NCI-H2171 (cell line): ENCODE results near the gene ZFC3H1.
A peak's percentile ranks its signal among the peaks of the same experiment; 100 is the strongest.

Experiments used
- DNase-seq: peaks from one replicate; lab custom pipeline; 2025; lab: John Stamatoyannopoulos, UW

The ZFC3H1 gene

DNA sequence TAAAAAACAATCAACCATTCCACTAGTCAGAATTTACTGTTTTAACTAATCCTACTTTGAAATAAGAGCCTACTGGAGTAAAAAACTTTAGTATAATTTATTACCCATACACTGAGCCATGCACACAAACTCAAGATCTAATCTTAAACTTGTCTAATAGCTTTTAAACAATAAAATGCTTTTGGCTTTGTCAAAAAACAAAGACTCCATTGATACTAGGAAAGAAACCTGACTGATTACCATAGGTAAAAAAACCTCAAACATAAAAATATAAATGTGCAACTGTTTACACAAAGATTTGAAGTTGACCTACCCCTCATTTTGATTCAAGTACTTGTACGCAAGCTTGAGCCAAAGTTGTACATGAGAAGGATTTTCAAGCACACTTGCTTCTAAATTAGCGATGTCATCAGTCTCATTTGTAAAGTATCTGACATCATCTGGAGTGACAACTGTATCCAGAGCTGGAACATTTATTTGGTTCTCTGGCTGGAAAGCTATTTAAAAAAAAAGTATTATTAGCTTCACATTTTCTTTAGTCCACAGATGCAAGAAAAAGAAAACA, 36.1 kb downstream of the ZFC3H1 start:
- DNase-seq = no peak

- no peak for DNase-seq
Observed at GRCh38 chr12:71626768-71627167, 36.9 kb downstream of the ZFC3H1 start.

GRCh38 chr12:71626098-71626497, 37.5 kb downstream of the ZFC3H1 start:
- DNase-seq = no peak

GRCh38 chr12:71625476-71625875, 38.2 kb downstream of the ZFC3H1 start:
- DNase-seq = no peak

DNA sequence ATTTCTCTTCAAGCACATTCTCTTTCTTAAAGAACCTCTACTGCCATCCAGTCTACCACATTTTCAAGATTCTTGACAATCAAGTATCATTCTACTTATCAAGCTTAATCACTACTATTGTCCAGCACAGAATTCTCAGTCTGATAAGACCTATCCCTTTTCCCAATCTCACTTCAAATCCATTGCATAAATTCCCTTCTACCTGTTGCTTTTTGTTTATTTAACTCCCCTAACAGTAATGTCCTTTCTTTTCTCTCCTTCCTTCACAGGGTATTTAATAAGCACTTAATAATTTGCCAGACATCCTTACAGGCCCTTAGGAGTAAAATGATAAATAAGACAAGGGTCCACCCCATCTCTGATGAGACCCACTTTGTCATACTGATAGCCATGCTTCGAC, 41.7 kb downstream of the ZFC3H1 start:
- no peak for DNase-seq

- no peak for DNase-seq
Observed at GRCh38 chr12:71610031-71610795, 53.4 kb downstream of the ZFC3H1 start.

- no peak for DNase-seq
Observed at GRCh38 chr12:71607494-71608330, 55.9 kb downstream of the ZFC3H1 start.

DNA sequence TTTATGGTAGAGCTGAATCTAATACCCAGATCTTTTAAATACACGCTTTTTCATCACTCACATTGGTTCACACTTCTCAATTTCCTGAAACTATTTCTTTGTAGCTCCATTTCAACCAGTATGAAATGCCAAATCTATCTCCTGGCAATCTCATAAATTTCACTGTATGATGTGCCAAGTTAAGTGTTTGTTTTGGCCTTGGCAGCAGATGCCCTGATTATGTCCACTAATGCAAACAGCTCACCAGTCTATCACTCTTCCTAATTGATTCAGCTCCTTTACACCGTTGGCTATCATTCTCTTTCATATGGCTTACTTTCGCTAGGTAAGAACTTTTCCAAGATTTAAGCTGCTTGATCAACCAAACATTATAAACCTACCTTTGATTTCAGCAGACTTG, 58.6 kb downstream of the ZFC3H1 start:
- DNase-seq = no peak

DNA sequence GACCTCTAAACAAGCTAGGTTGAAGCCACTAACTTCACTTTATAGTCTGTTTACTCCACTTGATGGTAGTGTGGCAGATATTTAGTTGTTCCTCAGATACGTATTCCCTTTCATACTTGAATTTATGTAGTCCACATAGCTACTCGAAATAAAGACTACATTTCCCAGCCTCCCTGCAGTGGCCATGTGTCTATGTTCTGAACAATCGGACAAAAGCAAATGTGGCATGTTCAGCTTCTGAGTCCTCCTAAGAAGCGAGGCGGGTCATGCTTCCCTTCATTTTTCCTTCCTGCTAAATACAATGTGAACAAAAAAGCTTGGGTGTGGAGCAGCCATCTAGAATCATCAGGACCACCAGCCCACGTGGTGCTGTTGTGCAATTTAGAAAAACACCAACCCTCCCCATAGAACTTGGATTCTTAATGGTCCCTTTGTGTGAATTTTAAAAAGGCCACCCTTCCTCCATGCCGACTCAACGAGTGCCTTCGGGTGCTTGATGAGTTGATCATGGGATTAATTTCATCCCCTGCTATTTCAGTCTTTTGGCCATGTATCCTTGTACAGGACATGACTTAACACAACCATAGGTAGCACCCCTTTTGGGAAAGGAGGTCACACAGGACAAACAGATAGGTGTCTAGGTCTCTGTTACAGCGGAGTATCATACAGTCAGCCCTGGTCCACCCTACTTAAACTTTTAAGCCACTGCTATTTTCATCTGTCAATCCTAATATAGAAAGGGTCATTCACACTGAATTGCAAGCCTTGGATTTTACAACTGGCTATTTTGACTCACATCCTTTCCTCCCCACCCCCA, 60.7 kb downstream of the ZFC3H1 start:
- no peak for DNase-seq

GRCh38 chr12:71601546-71601945, 62.1 kb downstream of the ZFC3H1 start:
- DNase-seq = no peak

DNA sequence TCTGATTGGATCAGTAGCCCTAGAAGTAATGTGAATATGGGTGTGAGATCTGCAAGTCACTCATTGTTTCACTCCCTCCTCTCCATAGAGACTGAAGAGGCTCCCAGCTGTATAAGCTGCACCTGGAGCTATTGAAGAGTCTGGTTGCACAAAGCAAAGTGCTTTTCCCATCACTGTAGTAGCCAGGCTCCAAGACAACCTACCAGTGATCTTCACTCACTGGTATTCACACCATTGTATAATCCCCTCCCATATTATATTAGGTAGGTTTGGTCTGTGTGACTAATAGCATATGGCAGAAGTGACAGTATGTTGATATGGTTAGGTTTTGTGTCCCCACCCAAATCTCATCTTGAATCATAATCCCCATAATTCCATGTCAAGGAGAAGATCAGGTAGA, 64.4 kb downstream of the ZFC3H1 start:
- DNase-seq = no peak

DNA sequence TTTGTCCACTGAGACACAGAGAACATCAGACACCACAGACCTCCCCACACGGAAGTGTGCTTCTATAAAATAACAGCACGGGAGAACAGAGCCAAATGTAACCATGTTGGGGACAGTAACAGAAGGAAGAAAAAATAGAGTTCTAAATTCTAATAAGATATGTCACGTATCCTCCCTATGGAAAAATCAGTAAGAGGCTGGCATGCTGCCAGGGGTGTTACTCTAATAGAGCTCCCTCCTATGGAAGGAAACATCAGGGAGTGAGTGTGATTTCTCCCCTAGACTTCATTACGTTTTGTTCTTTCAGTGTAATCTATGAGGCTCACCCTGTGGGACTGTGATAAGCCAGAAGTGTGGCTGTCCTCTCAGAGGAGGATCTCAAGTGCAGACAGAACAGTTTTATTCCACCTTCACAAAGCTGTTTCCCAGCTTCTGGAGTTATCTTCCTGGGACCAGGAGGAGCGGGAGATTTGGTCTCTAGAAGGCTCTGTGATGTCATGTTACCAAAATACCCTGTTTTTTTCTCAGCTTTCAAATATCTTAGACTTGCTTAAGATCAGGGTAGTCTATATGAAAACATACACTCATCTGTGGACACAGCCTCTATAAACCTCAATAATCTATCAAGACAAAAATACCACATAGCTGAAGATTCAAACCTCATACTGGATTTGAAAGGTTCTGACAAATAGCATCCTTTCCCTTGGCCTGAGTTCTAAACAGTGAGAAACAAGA, 69.3 kb downstream of the ZFC3H1 start:
- DNase-seq = peak; percentile 15

DNA sequence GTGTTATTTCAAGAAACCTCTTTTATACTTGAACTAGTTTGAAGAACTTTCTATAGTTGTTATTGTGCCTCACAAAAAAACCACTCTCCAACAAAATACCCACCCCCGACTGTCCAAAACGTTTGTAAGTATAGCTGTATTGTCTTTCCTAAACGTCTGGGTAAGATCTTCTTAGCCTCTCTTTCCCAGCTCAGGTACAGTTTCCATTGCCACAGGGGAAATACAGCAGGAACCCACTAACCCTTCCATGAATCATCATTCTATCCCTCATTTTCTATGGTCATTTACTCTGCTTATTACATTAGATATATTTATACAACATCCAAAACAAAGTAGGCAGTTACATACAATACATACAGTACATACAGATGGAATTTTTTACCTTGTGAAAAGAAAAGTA, 70.8 kb downstream of the ZFC3H1 start:
- DNase-seq = no peak

DNA sequence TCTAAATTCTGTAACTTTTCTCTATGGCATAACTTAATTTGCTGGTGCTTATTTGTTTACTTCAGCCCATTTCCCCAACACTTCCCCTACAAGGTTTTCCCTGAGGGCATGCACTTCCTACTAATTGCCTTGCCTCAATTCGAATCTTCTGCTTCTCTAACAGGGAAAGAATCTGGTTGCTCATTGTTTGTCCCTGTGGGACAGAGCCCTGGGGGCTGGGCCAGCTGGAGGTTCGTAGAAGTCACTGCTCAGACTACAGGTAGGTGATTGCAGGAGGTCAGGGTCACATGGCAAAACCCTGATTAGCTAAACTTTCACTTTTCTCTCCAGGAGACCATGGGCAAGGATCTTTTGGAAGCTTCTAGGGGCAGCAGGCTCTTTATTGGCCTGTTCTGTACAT, 72.0 kb downstream of the ZFC3H1 start:
- no peak for DNase-seq

DNA sequence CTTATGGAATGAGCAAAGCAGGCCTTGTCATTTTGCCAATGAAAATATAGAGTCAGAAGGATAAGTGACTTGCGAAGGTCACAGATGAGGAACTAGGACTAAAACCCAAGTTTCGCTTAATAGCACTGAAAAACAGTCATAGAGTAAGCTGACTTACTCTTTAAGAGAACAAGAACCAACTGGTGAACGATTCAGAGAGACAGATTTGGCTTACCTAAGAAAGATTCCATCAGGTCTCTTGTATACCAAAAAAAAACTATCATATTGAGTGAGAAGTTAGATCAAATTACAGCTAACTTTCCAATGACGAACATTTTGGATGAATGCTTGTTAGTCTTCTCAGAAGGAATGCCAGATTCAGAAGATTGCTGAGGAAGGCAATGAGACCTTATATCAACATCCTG, 74.2 kb downstream of the ZFC3H1 start:
- DNase-seq = no peak

DNA sequence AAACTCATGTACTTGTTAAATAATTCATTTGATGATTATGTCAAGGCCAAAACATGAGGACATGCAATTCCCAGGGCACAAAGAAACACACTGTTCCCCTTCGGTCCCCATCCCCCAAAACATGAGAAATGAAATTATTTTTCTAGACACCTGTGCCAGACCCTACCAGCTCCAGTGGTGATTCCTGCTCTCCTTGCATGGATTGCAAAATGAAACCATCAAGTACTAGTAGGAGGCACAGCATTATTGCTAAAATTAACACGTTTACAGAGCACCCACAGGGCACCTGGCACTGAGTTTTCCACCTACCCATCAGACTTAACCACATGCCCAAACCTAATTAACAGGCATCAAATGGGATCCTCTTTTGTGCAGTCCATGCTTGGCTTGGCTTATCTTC, 76.6 kb downstream of the ZFC3H1 start:
- DNase-seq = no peak

DNA sequence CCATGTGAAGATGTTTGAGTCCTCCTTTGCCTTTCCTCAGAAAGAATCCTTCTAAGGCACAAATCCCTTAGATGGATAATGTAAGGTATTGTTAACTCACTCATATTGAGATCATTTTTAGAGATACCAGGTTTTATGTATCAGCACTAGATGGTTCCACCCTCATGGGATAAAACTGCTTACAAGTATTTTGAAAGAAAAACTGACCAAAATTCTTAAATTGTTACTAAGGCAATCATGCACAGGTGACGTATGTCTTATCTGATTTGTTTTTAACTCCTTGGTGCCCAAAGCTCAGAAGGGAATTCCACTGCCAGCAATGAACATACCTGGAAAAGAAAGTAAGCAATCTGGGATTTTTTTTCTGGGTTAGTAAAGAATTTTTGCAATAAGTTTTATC, 78.4 kb downstream of the ZFC3H1 start:
- DNase-seq = no peak

DNA sequence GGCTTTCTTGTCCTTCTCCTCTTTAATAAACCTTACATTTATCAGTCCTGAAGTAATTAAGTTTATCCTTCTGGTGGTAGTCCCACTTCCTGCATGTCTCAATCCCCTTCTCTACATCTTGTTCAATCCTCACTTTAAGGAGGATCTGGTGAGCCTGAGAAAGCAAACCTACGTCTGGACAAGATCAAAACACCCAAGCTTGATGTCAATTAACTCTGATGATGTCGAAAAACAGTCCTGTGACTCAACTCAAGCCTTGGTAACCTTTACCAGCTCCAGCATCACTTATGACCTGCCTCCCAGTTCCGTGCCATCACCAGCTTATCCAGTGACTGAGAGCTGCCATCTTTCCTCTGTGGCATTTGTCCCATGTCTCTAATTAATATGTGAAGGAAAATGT, 79.3 kb downstream of the ZFC3H1 start:
- DNase-seq = no peak

DNA sequence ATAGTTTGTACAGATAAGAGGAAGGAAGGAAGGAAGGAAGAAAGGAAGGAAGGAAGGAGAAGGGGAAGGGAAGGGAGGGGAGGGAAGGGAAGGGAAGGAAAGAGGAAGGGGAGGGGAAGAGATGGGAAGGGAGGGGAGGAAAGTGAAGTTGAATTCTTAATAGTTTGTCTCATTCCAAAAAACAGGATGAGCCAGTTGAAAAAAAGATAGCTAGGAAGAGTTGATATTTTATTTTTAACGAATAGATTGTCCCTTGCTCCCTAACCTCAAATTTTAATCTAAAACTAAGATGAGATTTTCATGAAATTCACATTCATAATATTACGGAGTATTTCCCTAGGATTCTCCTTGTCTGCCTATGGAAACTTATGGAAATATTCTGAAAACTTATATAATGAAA, 80.7 kb downstream of the ZFC3H1 start:
- DNase-seq = no peak

- DNase-seq = no peak
Observed at GRCh38 chr12:71581206-71581605, 82.4 kb downstream of the ZFC3H1 start.

- no peak for DNase-seq
Observed at GRCh38 chr12:71578694-71579258, 84.9 kb downstream of the ZFC3H1 start.
